Activated CD8-positive, alpha-beta memory T cell treated with anti-CD3 and anti-CD28 coated beads, Interleukin-2, amount 50 U/mL, for 48 hours (primary cell): ENCODE measurements around the gene SNRNP25.
"Not testable (repeated sequence)": the region's sequence is repeated elsewhere in the genome, so short reads cannot be mapped to it uniquely, and the experiment has no call there.

Experiments used
- DNase-seq: peaks from one replicate; pipeline ENCODE4 v3.0.0-alpha.2; 2020

SNRNP25 gene

DNA sequence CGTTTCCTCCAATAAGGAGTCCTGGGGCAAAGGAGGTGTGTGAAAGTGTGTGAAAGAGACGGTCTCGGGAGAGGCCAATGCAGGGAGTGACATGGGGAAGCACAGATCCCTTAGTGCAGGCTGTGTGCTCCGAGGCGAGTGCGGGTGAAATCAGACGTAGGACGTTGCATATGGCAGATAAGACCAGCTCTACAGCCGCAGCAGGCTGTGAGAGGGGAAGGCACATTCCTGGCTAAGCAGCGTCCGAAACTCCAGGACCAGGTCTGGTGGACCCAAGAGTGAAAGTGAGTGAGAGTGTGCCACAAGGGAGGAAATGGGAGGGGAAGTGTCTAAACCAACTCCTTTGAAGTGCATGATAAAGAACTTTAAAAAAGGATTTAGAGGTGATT is 11.6 kb upstream of the SNRNP25 start:
- no peak for DNase-seq

DNA sequence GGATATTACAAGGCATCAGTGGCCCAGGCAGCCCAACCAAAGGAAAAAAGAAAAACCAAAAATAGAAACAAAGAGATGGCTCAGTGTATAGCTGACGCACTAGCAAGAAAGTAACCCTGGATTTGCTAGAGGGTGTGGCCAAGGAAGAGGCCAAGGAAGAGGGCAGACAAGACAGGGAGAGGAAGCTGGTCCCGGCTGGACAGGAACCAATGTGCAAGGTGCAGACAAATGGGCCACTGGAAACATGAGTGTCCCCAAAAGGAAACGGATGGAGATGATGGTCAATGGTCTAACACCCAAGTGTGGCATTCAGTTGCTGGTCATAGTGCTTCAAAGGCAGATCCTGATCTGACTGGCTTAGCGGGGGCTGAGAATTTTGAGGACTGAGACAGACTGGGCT is 10.9 kb upstream of the SNRNP25 start:
- no peak for DNase-seq

DNA sequence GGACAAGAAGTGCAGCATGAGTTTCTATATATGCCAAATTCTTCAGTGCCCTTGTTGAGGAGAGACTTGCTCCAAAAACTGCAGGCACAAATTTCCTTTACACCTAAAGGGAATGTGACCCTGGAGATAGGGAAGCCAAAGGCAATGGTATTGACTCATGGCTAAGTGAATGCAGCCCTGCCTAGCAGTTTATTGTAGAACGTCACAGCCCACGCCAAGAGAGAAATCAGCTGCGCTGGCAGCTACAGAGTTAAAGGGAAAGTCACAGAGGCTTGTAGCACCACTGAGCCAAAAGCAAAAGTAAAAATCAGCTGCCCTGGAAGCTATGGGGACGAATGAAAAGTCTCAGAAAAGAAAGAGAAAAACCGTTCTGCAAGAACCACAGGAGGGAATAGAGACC is 10.3 kb upstream of the SNRNP25 start:
- DNase-seq, result no peak

DNA sequence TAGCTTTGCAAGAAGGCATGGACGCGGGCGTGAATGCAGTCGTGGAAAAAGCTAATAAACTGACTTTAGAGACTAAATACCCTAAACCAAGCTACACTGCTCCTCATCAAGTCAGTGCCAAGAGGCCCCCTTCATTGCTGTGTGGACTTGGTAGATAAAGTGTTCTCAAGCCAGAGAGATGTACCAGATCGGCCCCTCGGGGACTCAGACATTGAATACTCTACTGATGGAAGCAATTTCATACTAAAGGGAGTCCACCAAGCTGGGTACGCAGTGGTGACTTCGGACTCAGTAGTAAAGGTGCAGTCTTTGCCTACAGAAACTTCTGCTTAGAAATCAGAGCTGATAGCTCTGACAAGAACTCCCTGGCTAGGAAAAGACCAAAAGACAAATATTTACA is 9.0 kb upstream of the SNRNP25 start:
- DNase-seq, result no peak

DNA sequence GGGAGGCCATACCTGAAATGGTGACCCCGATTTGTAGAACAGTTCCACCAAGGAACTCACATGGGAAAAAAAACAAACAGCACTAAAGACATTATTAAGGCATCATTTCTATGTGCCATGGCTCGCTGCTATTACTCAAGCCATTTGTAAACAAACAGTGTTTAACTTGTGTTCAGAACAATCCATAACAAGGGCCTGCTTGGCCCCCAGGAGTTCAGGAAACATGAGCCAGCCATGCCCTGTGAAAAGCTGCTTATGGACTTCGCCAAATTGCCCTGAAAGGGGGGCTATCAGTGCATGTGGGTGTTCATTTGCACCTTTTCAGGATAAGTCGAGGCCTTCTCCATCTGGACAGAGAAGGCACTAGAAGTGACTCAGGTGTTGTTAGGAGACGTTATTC is 8.2 kb upstream of the SNRNP25 start:
- DNase-seq, result no peak

DNA sequence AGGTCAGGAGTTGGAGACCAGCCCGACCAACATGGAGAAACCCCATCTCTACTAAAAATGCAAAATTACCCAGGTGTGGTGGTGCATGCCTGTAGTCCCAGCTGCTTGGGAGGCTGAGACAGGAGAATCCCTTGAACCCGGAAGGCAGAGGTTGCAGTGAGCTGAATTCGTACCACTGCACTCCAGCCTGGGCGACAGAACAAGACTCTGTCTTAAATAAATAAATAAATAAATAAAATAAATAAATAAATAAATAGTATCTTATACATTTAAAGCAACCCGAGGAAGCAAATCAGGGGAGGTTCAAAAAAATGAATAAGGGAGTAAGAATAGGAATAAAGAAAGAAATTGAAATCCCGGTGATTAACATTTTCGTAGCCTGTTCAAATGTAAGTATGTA is 7.1 kb upstream of the SNRNP25 start:
- DNase-seq, result not testable (repeated sequence)

DNA sequence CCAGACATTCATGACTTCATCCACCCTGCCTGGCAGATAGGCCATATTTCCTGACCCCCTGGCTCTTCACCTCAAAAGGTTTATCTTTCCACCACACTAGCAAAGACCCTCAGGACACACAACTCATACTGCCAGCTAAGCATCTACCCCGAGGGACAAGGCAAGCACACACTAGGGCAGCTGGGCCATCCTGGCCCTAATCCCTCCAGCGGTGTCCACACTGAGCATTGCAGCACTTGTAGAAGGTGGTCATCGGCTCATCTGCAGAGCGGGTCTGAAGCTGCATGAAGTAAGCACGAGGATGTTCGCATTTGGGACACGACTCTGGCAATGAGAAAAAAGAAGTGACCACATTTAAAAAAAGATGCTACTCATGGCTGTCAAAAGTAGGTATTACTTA is 6.4 kb upstream of the SNRNP25 start:
- no peak for DNase-seq

DNA sequence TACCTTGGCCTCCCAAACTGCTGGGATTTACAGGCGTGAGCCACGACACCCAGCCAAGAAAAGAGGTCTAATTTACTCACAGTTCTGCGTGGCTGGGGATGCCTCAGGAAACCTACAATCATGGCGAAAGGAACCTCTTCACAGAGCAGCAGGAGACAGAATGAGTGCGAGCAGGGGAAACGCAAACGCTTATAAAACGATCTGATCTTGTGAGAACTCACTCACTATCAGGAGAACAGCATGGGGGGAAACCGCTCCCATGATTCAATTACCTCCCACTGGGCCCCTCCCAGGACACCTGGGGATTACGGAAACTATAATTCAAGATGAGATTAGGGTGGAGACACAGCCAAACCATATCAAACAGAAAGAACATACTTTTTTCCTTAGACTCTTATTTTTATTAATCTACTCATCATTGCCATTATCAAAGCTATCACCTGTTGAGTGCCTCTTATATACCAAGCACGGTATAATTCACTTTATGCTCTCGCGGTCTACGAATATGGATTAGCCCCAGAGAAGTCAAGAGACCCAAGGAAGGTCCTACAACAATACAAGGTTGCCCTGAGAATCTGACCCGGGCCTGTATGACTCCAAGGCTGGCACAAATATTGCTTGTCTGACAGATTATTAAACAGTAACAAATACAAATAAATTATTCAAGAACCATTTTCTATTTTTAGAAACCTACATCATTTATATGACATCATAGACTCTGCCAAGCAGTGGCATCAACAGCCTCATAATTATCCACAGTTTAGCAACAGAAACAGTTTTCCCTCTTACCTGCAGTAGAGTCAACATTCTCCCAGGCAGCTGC is 2.6 kb upstream of the SNRNP25 start:
- DNase-seq, result no peak

DNA sequence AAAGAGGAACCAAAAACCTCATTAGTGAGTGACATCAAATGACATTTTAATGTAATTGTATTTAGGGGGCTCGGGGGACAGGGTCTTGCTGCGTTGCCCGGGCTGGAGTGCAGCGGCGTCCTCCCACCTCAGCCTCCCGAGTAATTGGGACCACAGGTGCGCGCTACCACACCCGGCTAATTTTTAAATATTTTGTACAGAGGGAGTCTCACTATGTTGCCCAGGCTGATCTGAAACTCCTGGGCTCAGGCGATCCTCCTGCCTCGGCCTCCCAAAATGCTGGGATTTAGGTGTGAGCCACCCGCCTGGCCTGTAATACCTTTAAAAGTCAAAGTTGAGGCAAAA is 581 bp downstream of the SNRNP25 start:
- no peak for DNase-seq

DNA sequence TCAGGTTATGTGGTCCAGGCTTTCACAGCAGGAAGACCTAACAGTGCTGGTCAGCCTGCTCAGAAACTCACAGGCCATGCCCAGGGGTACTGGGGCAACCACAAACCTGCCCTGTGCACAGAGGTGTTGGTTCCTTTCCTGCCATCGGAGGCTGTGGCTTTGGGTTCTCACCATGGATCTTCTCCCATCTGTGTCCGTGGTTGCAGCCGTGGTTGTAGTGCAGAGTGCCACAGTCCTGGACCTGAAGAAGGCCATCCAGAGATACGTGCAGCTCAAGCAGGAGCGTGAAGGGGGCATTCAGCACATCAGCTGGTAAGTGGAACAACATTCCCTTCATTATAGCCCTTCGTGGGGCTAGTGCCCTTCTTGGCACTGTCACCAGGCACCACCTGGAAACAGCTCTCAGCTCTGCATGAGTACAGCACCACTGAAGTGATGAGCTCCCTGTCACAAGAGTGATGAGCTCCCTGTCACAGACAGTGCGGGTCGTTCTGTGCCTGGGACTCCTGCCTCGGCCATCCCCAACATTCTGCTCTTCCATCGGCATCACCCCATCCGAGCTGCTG is 2.0 kb downstream of the SNRNP25 start:
- no peak for DNase-seq

DNA sequence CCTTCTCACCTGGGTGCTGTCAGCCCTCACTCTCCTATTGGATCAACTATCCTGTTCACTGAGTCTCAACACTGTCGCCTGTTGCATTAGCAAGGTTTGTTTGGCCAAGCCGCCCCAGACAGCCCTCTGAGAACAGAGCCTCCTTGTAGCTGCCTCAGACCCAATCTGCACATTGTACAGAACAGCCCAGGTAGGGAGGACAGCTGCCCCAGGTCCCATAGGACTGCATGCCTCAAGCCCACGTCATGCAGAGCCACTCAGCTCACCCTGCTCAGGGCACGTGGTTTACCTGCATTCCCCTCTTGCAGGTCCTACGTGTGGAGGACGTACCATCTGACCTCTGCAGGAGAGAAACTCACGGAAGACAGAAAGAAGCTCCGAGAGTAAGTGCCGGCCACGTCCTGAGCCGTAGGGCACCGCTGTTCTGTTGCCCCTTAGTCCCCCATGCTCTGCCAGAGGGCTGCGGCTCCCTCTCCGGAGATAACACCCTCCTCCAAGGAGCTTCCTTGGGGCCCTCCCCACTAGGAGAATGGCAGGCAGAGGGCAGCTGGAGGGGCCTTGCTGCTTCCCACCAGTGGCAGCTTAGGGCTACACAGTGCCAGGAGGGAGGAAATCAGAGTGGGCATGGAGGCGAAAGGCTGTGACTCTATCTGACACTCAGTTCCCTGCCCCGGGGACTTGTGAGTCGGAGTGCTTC is 2.8 kb downstream of the SNRNP25 start:
- DNase-seq, result no peak

DNA sequence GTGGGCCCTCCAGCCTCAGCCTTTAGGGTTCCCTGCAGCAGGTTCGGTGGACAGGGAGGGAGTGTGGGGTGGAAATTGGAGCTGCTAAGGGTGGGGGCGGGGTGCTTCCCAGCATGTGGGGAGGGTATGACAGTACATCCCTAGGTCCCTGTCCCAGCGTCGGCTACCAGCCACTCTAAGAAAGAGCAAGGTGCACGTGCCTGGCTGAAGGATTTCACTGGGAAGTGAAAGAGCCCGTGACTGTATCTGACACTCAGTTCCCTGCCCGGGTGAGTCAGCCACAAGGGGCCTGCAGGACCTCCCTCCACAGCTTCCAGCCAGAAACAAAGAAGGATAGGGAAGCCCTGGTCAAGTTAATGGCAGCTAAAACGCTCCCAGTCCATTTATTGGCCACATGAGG is 4.1 kb downstream of the SNRNP25 start:
- no peak for DNase-seq

DNA sequence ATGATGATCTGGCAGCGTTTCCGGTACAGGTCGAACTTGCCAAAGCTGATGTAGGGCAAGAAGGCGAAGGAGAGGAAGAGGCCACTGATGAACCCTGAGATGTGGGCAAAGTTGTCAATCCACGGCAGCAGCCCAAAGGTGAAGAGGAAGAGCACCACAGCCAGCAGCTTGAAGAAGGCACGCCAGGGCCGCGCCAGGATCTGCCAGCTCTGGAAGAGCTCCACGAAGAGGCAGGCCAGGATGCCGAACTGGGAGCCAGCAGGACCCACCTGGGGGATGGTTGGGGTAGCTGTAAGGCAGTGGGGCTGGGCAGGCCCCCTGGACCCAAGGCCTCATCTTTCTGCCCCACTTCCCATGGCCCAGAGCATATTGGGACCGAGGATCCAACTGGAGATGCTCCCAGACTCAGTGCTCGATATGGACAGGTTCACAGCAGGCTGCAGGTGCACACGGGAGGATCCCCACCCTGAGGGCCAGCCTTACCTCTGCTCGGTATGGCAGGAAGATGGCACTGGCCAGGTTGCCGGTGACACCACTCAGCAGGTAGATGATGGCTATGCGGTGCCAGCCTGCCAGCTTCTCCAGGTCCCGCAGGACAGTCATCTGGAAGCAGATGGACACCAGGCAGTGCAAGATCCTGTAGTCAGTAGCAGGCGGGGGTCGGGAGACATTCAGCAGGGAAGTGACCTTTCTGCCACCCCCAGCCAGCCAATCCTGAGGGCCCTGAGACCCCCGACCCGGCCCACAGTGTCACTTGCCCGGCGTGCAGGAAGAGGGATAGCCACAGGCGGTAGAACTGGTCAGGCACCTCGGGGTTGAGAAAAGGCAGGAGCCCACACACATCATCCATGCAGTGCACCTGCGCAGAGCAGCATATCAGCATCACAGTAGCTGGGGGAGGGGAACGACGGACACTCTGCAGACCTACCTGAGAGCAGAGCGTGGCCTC is 5.1 kb downstream of the SNRNP25 start:
- DNase-seq, result no peak

DNA sequence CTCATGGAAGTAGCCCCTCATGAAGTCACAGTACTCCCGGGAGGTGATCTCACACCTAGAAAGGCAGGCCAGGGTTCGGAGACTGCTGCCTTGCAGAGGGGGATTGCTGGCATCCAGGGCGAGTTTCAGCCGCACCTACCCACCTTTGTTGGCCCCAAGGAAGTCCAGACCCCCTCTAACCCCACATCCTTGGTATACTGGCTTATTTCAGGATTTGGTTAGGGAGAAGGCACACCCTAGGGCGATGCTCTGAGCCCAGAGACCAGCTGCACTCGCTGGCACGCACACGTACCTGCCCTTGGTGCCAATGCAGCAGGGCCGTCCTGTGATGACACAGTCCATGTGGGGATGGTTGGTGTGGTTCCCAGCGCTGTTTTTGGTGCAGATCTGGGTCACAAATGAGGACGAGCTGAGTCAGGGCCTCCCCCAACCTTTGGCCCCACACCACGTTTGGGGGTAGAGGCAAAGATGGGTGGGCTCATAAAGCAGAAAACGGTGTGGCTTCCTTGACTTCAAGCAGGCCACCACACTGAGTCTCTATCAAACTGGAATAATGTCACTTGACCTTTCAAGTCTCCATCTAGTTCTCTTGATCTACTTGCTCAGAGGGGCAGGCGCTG is 5.9 kb downstream of the SNRNP25 start:
- DNase-seq, result no peak

DNA sequence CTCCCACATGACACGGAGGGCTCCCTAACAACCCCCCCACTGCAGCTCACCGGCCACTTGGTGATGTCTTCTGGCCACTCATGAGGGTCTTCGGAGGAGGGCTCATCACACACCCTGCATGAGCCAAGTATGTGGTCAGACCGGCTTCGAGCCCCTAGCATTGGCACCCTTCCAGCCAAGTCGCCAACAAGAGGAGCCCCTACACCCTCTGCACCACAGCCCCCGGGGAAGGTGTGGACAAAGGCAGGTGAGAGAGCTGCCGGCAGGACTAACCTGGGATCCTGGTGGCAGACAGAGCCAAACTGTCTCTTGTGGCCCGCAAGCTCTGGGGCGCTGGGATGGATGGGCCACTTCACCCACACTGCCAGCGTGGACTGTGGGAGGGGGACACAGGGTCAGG is 6.5 kb downstream of the SNRNP25 start:
- no peak for DNase-seq

DNA sequence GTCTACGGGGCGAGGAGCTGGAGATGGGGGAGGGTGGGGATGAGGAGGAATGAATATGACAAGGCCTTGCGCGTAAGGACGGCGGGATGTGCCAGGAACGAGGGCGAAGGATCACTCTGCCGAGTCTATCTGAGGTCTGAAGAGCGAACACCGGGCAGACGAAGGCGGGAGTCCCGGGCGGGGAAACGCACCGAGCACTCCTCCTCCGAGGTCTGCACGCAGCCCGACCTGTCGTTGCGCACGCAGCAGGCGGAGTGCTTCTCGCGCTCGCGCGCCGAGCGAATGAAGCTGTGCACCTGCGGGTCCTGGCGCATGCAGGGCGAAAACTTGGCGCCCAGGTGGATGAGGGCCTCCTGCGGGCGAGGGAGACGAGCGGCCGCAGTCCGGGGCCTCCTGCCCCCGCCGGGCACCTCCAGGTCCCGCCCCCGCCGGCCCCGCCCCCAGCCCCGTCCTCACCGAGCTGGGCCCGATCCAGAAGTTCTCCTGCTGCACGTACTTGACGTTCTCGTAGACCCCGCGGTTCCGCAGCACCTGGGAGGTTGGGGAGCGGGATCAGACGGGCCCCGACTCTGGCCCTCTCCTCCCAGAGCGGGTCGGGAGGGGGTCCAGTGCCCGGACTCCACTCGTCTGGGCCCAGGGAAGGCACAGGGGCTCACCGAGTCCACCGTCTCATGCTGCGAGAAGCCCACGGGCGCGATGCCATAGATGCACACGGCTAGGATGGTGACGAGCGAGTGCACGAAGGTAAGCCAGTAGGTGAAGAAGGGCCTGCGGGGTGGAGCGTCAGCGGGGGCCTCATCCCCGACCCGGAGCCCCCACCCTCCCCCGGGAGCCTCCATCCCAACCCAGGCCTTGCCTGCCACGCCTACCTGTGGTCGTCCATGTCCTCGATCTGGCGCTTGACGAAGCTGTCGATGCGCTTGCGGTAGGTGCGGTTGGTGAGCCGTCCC is 7.6 kb downstream of the SNRNP25 start:
- no peak for DNase-seq

DNA sequence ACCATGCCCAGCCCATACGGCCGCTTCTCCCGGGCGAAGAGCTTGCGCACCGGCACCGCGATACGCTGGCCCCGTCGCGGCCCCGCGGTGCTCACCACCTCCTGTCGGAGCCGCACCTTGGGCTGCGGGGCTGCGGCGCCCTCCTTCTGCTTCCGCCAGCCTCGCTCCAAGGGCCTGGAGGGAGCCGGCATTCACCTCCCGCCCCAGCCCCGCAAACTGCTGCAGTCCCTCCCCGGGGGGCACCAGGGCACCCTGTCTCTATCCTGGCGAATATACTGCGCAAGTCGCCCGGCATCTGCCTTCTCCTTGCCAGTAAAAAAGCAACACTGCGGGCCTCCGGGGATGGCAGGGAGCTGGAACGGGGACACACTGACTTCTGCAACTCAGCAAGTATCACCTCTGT is 8.3 kb downstream of the SNRNP25 start:
- no peak for DNase-seq

DNA sequence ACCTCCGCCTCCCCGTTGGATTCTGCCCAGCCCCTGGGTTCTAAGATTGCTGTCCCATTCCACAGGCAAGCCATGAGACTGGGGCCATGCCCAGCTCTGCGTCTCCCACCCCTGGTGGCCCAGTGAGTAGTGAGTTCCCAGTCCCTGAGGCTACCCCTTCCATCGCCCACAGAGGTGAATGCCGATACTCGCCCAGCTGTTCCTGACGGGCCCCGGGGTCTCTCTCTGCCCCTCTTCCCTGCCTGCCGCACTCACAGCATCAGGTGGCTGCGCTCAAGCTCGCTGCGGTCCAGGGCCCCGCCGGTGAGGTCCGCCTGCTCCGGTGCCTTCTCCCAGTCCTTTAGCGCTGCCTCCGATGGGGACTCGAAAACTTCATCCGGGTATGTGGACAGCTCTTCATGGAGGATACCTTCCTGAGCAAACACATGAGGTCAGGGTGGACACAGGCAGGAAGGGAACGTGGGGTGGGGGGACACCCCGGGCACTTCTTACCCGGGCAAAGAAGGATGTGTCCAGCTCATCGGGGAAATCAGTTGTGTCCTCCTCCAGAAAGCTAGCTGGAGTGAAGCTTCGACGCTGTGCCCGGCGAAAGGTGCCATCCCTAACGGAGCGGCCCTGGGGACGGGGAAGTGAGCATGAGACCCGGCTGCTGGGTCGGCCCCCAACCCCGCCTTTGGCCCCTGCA is 8.8 kb downstream of the SNRNP25 start:
- DNase-seq, result no peak

DNA sequence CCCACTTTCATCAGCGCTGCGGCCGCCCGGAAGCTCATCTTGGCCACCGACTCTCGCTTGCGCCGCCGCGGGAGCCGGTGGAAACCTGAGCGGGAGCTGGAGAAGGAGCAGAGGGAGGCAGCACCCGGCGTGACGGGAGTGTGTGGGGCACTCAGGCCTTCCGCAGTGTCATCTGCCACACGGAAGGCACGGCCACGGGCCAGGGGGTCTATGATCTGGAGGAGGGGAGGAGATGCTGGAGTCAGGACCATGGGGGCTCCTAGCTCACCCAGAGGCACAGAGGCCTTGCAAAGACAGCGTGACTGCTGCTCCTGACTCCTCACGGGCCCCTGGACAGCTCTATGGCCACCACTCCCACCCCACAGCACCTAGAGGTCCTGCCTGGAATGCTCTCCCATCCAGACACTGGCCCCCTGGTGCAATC is 9.4 kb downstream of the SNRNP25 start:
- no peak for DNase-seq

DNA sequence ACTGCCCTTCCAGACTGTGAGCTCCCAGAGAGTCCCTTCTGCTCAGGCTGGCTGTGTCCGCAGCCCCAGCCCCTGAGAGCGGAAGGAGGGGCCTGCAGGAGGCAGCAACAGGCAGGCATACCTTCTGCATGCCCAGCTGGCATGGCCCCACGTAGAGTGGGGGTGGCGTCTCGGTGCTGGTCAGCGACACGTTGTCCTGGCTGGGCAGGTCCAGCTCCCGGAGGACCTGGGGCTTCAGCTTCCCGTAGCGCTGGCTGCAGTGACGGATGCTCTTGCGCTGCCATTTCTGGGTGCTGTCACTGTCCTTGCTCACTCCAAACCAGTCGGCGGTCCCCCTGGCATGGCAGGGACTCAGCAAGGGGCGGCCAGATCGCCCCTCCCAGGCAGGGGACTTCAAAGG is 9.8 kb downstream of the SNRNP25 start:
- no peak for DNase-seq
